ENCODE data around the gene USP44. TPM values are rescaled to one million over a fixed set of nuclear protein-coding genes. Genes with fewer than 3 reads are reported as not detected.

The USP44 gene
- total and polyA plus RNA-seq, 2 of the 4 experiments (the other 2 are of a cell fraction), result 13.0 to 33.5 TPM

DNA sequence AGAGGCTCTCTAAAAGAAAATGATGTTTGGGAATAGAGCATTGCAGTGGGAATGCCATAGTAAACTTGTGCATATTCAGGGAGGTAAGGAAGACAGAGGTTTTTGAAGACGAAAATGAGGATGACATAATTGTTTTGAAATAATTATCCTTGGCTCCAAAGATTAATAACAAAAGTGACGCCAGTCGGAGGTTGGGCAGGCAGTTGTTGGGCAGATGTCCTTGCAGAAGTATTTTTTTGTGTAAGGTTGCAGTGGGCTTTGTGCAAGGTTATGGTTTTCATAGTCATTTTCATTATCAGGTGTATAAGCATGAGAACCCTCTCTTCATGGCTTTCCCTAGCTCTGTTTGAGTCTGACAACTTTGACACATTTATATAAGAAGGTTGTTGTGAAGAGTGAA is 42.0 kb downstream of the USP44 start:
- no TSS peak for BruUV-seq (replicated peaks)
- no peaks in the 10 kb centered on the region; the same call in 1 of the 2 replicates for H3K9me1 ChIP-seq (ENCODE audit: insufficient read depth, low read length)
- H2BK20ac ChIP-seq (ENCODE audit: low read depth, low read length), result no peak overlapping the region
- no peaks in the 10 kb centered on the region for H3K27me3 ChIP-seq (ENCODE audit: control insufficient read depth, insufficient read depth, low read length)
- no peak overlapping the region for H3K18ac ChIP-seq (ENCODE audit: low read depth, low read length)
- no peak overlapping the region for H4K5ac ChIP-seq (ENCODE audit: low read depth, low read length)
- CTCF ChIA-PET, result interaction anchor here (0.6 kb wide), 1 partner anchor 363 kb away, joined by 3 read pairs; no protein-coding TSS in a partner anchor
- no peaks in the 10 kb centered on the region; the same call in 1 of the 2 replicates for H4K20me1 ChIP-seq (ENCODE audit: insufficient read depth, low read length)
- H2BK5ac ChIP-seq (ENCODE audit: low read depth, low read length, poor library complexity, severe bottlenecking), result no peak overlapping the region
- H3K9ac ChIP-seq (ENCODE audit: low read depth, low read length), result no peak overlapping the region
- H3K4me1 ChIP-seq (ENCODE audit: control insufficient read depth, insufficient read depth, low read length), result peaks cover 2% of the 10 kb centered on the region
- no peak overlapping the region for H3K56ac ChIP-seq (ENCODE audit: extremely low read depth, insufficient read depth, low read length)
- H3K23ac ChIP-seq (ENCODE audit: low read depth, low read length), result no peak overlapping the region
- DNase-seq (no peak), ATAC-seq (ENCODE audit: low read depth) (no peak)
- no peak overlapping the region for H3K4ac ChIP-seq (ENCODE audit: low read depth, low read length)
- no peak overlapping the region for H2BK15ac ChIP-seq (ENCODE audit: low read depth, low read length)
- H2AFZ ChIP-seq (replicated peaks; ENCODE audit: low read length, poor library complexity), result no peak overlapping the region
- intact Hi-C loops (cut with micrococcal nuclease), result no loop called here
- H3K14ac ChIP-seq (replicated peaks; ENCODE audit: low read depth, low read length), result no peak overlapping the region
- no peak overlapping the region for H3K4me2 ChIP-seq (ENCODE audit: low read depth, low read length)
- no peaks in the 10 kb centered on the region for H3K9me3 ChIP-seq (ENCODE audit: control insufficient read depth, insufficient read depth, low read length)
- dilution Hi-C loops (cut with HindIII; ENCODE audit: low sequenced_read_pairs, unreplicated experiment), result no loop called here
- no peak overlapping the region for H2AK9ac ChIP-seq (replicated peaks; ENCODE audit: low read depth, low read length, poor library complexity)
- H4K91ac ChIP-seq (ENCODE audit: insufficient read depth, low read depth, low read length), result no peak overlapping the region
- 80% methylated on average over 1 of the region's 3 CpGs; no CpG with 5 or more reads in 1 of the 2 experiments for WGBS, 2 experiments (ENCODE audit: extremely low coverage in 2 of 2, insufficient read length in 1 of 2)
- no peak overlapping the region for H3K4me3 ChIP-seq (ENCODE audit: insufficient read depth, low read depth, low read length)
- no peak overlapping the region for H2BK120ac ChIP-seq (ENCODE audit: low read depth, low read length)
- H2AK5ac ChIP-seq (ENCODE audit: low read depth, low read length), result no peak overlapping the region
- H3K79me1 ChIP-seq (ENCODE audit: low read depth in 1 of 2, low read length in 2 of 2), result peaks cover 18 to 20% of the 10 kb centered on the region in 2 experiments
- no peak overlapping the region for H3K27ac ChIP-seq (ENCODE audit: insufficient read depth, low read length)
- TF ChIP-seq MAZ (IDR thresholded peaks at IDR 0.05; ENCODE audit: borderline replicate concordance, low read depth, low read length) (no peak), MAFK (IDR thresholded peaks at IDR 0.05; ENCODE audit: low read depth, low read length) (no peak), CHD1 (IDR thresholded peaks at IDR 0.05; ENCODE audit: low read depth, low read length) (no peak), NFE2L2 (IDR thresholded peaks at IDR 0.05; ENCODE audit: low read depth, low read length) (no peak), RCOR1 (IDR thresholded peaks at IDR 0.05; ENCODE audit: insufficient replicate concordance, low read length) (no peak), BHLHE40 (IDR thresholded peaks at IDR 0.05; ENCODE audit: low read depth, low read length) (no peak), SMC3 (IDR thresholded peaks at IDR 0.05; ENCODE audit: low read depth, low read length) (no peak), POLR2A (IDR thresholded peaks at IDR 0.05; ENCODE audit: low read depth, low read length) (no peak), CEBPB (IDR thresholded peaks at IDR 0.05; ENCODE audit: low read depth, low read length) (no peak), RAD21 (IDR thresholded peaks at IDR 0.05; ENCODE audit: low read length) (no peak), MXI1 (IDR thresholded peaks at IDR 0.05; ENCODE audit: borderline replicate concordance, low read depth, low read length) (no peak)
- TF ChIP-seq, protein P1, sequence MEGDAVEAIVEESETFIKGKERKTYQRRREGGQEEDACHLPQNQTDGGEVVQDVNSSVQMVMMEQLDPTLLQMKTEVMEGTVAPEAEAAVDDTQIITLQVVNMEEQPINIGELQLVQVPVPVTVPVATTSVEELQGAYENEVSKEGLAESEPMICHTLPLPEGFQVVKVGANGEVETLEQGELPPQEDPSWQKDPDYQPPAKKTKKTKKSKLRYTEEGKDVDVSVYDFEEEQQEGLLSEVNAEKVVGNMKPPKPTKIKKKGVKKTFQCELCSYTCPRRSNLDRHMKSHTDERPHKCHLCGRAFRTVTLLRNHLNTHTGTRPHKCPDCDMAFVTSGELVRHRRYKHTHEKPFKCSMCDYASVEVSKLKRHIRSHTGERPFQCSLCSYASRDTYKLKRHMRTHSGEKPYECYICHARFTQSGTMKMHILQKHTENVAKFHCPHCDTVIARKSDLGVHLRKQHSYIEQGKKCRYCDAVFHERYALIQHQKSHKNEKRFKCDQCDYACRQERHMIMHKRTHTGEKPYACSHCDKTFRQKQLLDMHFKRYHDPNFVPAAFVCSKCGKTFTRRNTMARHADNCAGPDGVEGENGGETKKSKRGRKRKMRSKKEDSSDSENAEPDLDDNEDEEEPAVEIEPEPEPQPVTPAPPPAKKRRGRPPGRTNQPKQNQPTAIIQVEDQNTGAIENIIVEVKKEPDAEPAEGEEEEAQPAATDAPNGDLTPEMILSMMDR (conservative IDR thresholded peaks at IDR 0.05; ENCODE audit: low read depth, low read length), result no peak
- TF ChIP-seq, protein P2, sequence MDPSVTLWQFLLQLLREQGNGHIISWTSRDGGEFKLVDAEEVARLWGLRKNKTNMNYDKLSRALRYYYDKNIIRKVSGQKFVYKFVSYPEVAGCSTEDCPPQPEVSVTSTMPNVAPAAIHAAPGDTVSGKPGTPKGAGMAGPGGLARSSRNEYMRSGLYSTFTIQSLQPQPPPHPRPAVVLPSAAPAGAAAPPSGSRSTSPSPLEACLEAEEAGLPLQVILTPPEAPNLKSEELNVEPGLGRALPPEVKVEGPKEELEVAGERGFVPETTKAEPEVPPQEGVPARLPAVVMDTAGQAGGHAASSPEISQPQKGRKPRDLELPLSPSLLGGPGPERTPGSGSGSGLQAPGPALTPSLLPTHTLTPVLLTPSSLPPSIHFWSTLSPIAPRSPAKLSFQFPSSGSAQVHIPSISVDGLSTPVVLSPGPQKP (IDR thresholded peaks at IDR 0.05; ENCODE audit: borderline replicate concordance, low read depth, low read length), result no peak
- POLR2A ChIA-PET (ENCODE audit: unreplicated experiment), result no interaction called here
- H3K36me3 ChIP-seq (ENCODE audit: control insufficient read depth, insufficient read depth, low read length), result peaks cover 55% of the 10 kb centered on the region
- in situ Hi-C loops (cut with MboI; ENCODE audit: low sequenced_read_pairs), result no loop called here
- no peak overlapping the region for H4K8ac ChIP-seq (ENCODE audit: low read depth in 2 of 2, low read length in 2 of 2)

Measured in IMR-90 (cell line).